ENCODE data around the gene DUSP5.

DUSP5 gene

GRCh38 chr10:110508159-110508788 is 10.6 kb downstream of the DUSP5 start:
- TF ChIP-seq ZFX (IDR thresholded peaks at IDR 0.05; ENCODE audit: borderline replicate concordance) (no peak), CTCF (IDR thresholded peaks at IDR 0.05) (no peak)
- no peak overlapping the region for H3K27ac ChIP-seq

GRCh38 chr10:110508806-110509544 is 11.3 kb downstream of the DUSP5 start:
- H3K27ac ChIP-seq = no peak overlapping the region
- TF ChIP-seq ZFX (IDR thresholded peaks at IDR 0.05; ENCODE audit: borderline replicate concordance) (no peak), CTCF (IDR thresholded peaks at IDR 0.05) (no peak)

- TF ChIP-seq ZFX (IDR thresholded peaks at IDR 0.05; ENCODE audit: borderline replicate concordance) (no peak), CTCF (IDR thresholded peaks at IDR 0.05) (no peak)
- no peak overlapping the region for H3K27ac ChIP-seq
Observed at GRCh38 chr10:110509560-110509959, 11.9 kb downstream of the DUSP5 start.

- TF ChIP-seq CTCF (IDR thresholded peaks at IDR 0.05) (no peak), ZFX (IDR thresholded peaks at IDR 0.05; ENCODE audit: borderline replicate concordance) (no peak)
- no peak overlapping the region for H3K27ac ChIP-seq
Observed at GRCh38 chr10:110510086-110510485, 12.4 kb downstream of the DUSP5 start.

- TF ChIP-seq CTCF (IDR thresholded peaks at IDR 0.05) (no peak), ZFX (IDR thresholded peaks at IDR 0.05; ENCODE audit: borderline replicate concordance) (no peak)
- no peak overlapping the region for H3K27ac ChIP-seq
Observed at GRCh38 chr10:110510730-110511129, 13.0 kb downstream of the DUSP5 start.

- TF ChIP-seq ZFX (IDR thresholded peaks at IDR 0.05; ENCODE audit: borderline replicate concordance) (no peak), CTCF (IDR thresholded peaks at IDR 0.05) (no peak)
- H3K27ac ChIP-seq = no peak overlapping the region
Observed at GRCh38 chr10:110511734-110512449, 14.2 kb downstream of the DUSP5 start.

All from 22Rv1 (cell line).